Tibial artery (tissue), 4 donors: Measurements from ENCODE around the gene RNASE12.
A peak's percentile ranks its signal among the peaks of the same experiment; 100 is the strongest.
"Not testable (repeated sequence)": the region's sequence is repeated elsewhere in the genome, so short reads cannot be mapped to it uniquely, and the experiment has no call there.

Experiments
- DNase-seq, 2 donors: peaks; one replicate each; pipeline ENCODE4 v3.0.0-alpha.2; 2019
- H3K27ac ChIP-seq, 2 donors: fragments of 200-600 bp; sonication (generic) in 1 of 2; 1 replicate in 1 of 2; 2 replicates in 1 of 2; pipeline ENCODE4 v1.5.1; 2018 to 2019; ENCODE audit warnings: mild to moderate bottlenecking in 1 of 2
- H3K27me3 ChIP-seq, 2 donors: fragments of 200-600 bp; sonication (generic) in 1 of 2; one replicate each; pipeline versions ENCODE4 v1.5.1 to v1.6.0; 2016 to 2019
- H3K36me3 ChIP-seq, 3 donors: fragments of 200-600 bp; sonication (generic) in 2 of 3; one replicate each; pipeline ENCODE4 v1.5.1; 2016 to 2019; ENCODE audit warnings: mild to moderate bottlenecking in 2 of 3
- H3K4me1 ChIP-seq, 4 donors: fragments of 200-600 bp; sonication (generic) in 2 of 4; 1 replicate in 3 of 4; 2 replicates in 1 of 4; pipeline ENCODE4 v1.5.1; 2016 to 2019
- H3K4me3 ChIP-seq, 2 donors: fragments of 200-600 bp; sonication (generic) in 1 of 2; 1 replicate in 1 of 2; 2 replicates in 1 of 2; pipeline ENCODE4 v1.5.1; 2018 to 2019; ENCODE audit warnings: mild to moderate bottlenecking in 2 of 2
- H3K9me3 ChIP-seq, 3 donors: fragments of 200-600 bp; sonication (generic) in 1 of 3; one replicate each; pipeline ENCODE4 v1.5.1; 2016 to 2019
- CTCF ChIP-seq, 2 experiments: fragments of 200-600 bp in 1 of 2; fragments of 450-650 bp in 1 of 2; IDR thresholded peaks; one replicate each; pipeline ENCODE4 v1.5.1; 2017 to 2019; ENCODE audit warnings: antibody characterized with exemption in 2 of 2, mild to moderate bottlenecking in 1 of 2, moderate library complexity in 1 of 2
- intact Hi-C: fragments of 100-400 bp; cut with DNase I; formaldehyde crosslinking; loops from one replicate; pipeline ENCODE4 v1.15.0; 2023; ENCODE audit warnings: low total_unique reads

Gene RNASE12

GRCh38 chr14:20606190-20606901, 15.2 kb upstream of the RNASE12 start:
- Histone ChIP-seq H3K4me1 (peaks cover 0 to 14% (median 11%) of the 10 kb centered on the region in 4 donors), H3K27me3 (no peaks in the 10 kb centered on the region), H3K4me3 (no peak overlapping the region), H3K27ac (no peak overlapping the region), H3K9me3 (no peaks in the 10 kb centered on the region), H3K36me3 (no peaks in the 10 kb centered on the region)
- no peak for DNase-seq
- intact Hi-C loops: loop anchor here (5.0 kb wide), 2 partner anchors 74 to 279 kb away; no protein-coding TSS in a partner anchor
- TF ChIP-seq CTCF (IDR thresholded peaks at IDR 0.05): peak in 1 of 2 experiments; percentile 12

GRCh38 chr14:20603813-20604690, 12.9 kb upstream of the RNASE12 start:
- Histone ChIP-seq H3K36me3 (no peaks in the 10 kb centered on the region), H3K27me3 (no peaks in the 10 kb centered on the region), H3K27ac (no peak overlapping the region), H3K4me3 (no peak overlapping the region), H3K9me3 (no peaks in the 10 kb centered on the region), H3K4me1 (peaks cover 0 to 2% (median 0%) of the 10 kb centered on the region in 4 donors)
- intact Hi-C loops: loop anchor here (5.0 kb wide), 1 partner anchor 62 kb away; no protein-coding TSS in a partner anchor
- TF ChIP-seq CTCF (IDR thresholded peaks at IDR 0.05): no peak
- DNase-seq: no peak

- no peak overlapping the region for H3K4me3 ChIP-seq
- intact Hi-C loops: loop anchor here (5.0 kb wide), 1 partner anchor 60 kb away; no protein-coding TSS in a partner anchor
- H3K27ac ChIP-seq: no peak overlapping the region
- H3K9me3 ChIP-seq: no peaks in the 10 kb centered on the region
- DNase-seq: no peak
- H3K36me3 ChIP-seq: no peaks in the 10 kb centered on the region
- no peak for TF ChIP-seq CTCF (IDR thresholded peaks at IDR 0.05)
- no peaks in the 10 kb centered on the region for H3K4me1 ChIP-seq
- H3K27me3 ChIP-seq: no peaks in the 10 kb centered on the region
Measured at GRCh38 chr14:20602583-20602982, 11.4 kb upstream of the RNASE12 start.

GRCh38 chr14:20601522-20601921, 10.3 kb upstream of the RNASE12 start:
- intact Hi-C loops: loop anchor here (5.0 kb wide), 1 partner anchor 59 kb away; no protein-coding TSS in a partner anchor
- Histone ChIP-seq H3K9me3 (no peaks in the 10 kb centered on the region), H3K36me3 (no peaks in the 10 kb centered on the region), H3K4me3 (no peak overlapping the region), H3K27ac (no peak overlapping the region), H3K4me1 (no peaks in the 10 kb centered on the region), H3K27me3 (no peaks in the 10 kb centered on the region)
- no peak for TF ChIP-seq CTCF (IDR thresholded peaks at IDR 0.05)
- no peak for DNase-seq

- Histone ChIP-seq H3K4me3 (no peak overlapping the region), H3K27me3 (peaks cover 0 to 3% of the 10 kb centered on the region in 2 donors), H3K27ac (no peak overlapping the region), H3K4me1 (no peaks in the 10 kb centered on the region), H3K9me3 (no peaks in the 10 kb centered on the region), H3K36me3 (no peaks in the 10 kb centered on the region)
- DNase-seq: no peak
- TF ChIP-seq CTCF (IDR thresholded peaks at IDR 0.05): no peak
- intact Hi-C loops: no loop called here
Measured at GRCh38 chr14:20597108-20597507, 5.9 kb upstream of the RNASE12 start.

- H3K27ac ChIP-seq, intact Hi-C loops, H3K36me3 ChIP-seq, DNase-seq, H3K4me1 ChIP-seq, H3K4me3 ChIP-seq, H3K9me3 ChIP-seq, H3K27me3 ChIP-seq: not testable (repeated sequence)
Measured at GRCh38 chr14:20595726-20596125, 4.5 kb upstream of the RNASE12 start.
